Coronary artery (tissue), 2 donors: Measurements from ENCODE around the gene SUCLG2.

ENCODE experiments used
- DNase-seq: peaks from one replicate; pipeline ENCODE4 v3.0.0-alpha.2; 2017; ENCODE audit warnings: low spot score
- H3K27ac ChIP-seq, 2 donors: fragments of 200-600 bp; sonication (generic); one replicate each; pipeline ENCODE4 v1.5.1; 2016 to 2019
- H3K4me3 ChIP-seq: fragments of 200-600 bp; sonication (generic); 2 replicates; pipeline ENCODE4 v1.5.1; 2016; ENCODE audit warnings: mild to moderate bottlenecking, moderate library complexity
- TF ChIP-seq, protein P1 (sequence below): fragments of 200-600 bp; sonication (generic); IDR thresholded peaks from one replicate; pipeline ENCODE4 v1.5.1; 2019; ENCODE audit warnings: antibody characterized with exemption

SUCLG2 gene

GRCh38 chr3:67386451-67386850 is 268.0 kb downstream of the SUCLG2 start:
- Histone ChIP-seq H3K27ac (no peak overlapping the region), H3K4me3 (no peak overlapping the region)
- TF ChIP-seq, protein P1, sequence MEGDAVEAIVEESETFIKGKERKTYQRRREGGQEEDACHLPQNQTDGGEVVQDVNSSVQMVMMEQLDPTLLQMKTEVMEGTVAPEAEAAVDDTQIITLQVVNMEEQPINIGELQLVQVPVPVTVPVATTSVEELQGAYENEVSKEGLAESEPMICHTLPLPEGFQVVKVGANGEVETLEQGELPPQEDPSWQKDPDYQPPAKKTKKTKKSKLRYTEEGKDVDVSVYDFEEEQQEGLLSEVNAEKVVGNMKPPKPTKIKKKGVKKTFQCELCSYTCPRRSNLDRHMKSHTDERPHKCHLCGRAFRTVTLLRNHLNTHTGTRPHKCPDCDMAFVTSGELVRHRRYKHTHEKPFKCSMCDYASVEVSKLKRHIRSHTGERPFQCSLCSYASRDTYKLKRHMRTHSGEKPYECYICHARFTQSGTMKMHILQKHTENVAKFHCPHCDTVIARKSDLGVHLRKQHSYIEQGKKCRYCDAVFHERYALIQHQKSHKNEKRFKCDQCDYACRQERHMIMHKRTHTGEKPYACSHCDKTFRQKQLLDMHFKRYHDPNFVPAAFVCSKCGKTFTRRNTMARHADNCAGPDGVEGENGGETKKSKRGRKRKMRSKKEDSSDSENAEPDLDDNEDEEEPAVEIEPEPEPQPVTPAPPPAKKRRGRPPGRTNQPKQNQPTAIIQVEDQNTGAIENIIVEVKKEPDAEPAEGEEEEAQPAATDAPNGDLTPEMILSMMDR = no peak
- DNase-seq = no peak

- TF ChIP-seq, protein P1 = no peak
- DNase-seq = no peak
- H3K27ac ChIP-seq = no peak overlapping the region
- no peak overlapping the region for H3K4me3 ChIP-seq
These were observed 269.5 kb downstream of the SUCLG2 start for GRCh38 chr3:67384760-67385397.

DNA sequence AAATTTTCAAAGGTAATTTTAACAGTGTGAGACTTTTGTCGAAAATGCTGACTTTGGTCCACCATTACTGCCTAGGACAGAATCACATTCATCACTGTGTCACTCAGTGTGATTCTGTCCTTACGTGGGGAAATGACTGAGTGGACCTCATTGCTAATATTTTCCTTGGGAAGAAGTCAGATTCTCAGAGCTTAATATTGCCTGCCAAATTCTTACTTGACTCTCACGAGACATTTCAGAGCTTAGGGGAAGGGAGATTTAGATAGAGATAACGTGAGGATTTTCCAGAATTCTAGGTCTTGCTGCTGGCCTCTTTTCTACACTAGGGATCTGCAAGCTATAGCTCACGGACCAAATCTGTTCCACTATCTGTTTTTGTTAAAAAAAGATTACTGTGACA is 270.4 kb downstream of the SUCLG2 start:
- DNase-seq = no peak

DNA sequence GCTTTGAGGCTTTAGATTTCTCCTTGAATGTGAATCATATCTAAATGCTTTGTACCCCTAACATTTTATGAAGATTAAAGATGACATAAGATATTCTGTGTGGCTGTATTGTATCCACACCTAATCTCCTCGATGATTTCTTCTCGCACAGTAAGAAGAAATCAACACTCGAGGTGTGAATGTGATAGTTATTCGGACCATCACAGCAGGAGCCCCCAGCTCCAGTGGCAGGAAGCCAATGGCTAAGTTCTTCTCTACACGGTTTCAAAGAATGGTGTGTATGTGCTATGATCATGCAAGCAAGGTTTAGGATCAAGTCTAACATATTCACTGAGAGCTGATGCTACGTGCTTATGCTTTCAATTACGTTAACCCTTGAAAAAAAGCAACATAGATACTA is 271.0 kb downstream of the SUCLG2 start:
- DNase-seq = no peak
- TF ChIP-seq, protein P1 = no peak
- no peak overlapping the region for H3K27ac ChIP-seq

More for the DNA sequence above, 270.4 kb downstream of the SUCLG2 start:
- H3K4me3 ChIP-seq = no peak overlapping the region
- H3K27ac ChIP-seq = no peak overlapping the region
- TF ChIP-seq, protein P1 = no peak

DNA sequence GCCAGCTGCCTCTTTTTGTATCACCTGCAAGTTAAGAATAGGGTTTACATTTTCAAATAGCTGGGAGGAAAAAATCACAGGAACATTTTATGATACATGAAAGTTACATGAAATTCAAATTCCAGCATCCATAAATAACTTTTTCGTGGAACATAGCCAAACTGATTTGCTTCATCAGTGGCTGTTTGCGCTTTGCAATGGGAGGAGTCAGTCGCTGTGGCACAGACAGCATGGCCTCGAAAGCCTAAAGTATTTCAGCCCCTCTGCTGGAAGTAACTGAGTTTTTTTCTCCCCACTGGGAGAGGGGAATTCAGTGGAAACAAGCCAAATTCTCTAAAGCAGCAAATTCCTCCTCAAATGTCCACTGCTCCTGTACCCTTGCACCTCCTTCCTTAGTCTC is 271.9 kb downstream of the SUCLG2 start:
- H3K4me3 ChIP-seq = no peak overlapping the region
- TF ChIP-seq, protein P1 = no peak
- no peak overlapping the region for H3K27ac ChIP-seq

More for the DNA sequence above, 271.0 kb downstream of the SUCLG2 start:
- no peak overlapping the region for H3K4me3 ChIP-seq

DNA sequence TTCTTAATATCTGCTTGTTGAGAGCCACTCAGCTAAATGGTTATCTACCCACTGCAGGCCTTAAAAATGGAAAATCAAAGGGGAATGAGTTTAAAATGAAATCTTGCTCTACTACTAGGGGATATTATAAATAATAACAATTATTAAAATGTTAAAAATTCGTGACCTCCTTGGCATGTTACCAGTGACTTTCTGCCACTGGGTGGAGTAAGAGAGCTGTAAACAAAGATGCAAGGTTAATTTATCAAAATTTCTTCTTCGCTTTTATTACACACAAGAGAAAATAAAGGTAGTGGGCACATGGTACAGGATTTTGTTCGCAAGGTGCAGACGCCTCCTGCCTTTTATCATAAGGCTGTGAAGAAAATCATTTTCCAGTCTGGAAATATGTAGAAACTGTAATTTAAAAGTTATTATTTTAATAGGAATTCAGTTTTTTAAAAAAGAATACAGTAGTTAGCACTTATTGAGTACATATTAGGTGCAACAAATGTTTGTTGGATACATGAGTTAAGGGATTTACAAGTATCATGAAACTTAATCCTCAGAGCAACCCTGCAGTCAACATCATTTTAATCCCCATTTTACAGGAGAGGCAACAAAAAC is 272.6 kb downstream of the SUCLG2 start:
- no peak overlapping the region for H3K27ac ChIP-seq
- no peak for DNase-seq
- TF ChIP-seq, protein P1 = peak; percentile 51
- no peak overlapping the region for H3K4me3 ChIP-seq

More for the DNA sequence above, 271.9 kb downstream of the SUCLG2 start:
- no peak for DNase-seq

DNA sequence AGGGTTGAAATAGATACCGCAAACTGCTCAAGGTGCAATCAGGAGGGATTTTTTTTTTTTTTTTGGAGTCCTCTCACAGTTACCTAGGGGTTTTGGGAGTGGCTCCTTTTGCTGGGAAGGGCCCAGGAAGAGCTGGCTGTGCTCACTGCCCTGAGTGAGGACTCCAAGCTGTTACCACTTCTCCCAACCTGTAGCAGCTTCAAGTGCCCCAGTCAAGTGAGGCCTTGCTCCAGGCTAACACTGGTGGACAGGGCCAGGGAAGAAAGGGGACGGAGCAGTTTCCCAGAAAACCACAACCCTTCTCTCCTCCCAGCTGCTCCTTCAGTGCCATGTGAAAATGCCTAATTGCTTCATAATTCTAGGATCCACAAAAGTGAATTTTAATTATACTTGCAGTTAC is 274.3 kb downstream of the SUCLG2 start:
- H3K27ac ChIP-seq = no peak overlapping the region
- TF ChIP-seq, protein P1 = no peak
- no peak for DNase-seq
- H3K4me3 ChIP-seq = no peak overlapping the region
